GM19455 (cell line): ENCODE results near the gene CBR4.
"Not testable (repeated sequence)": the region's sequence is repeated elsewhere in the genome, so short reads cannot be mapped to it uniquely, and the experiment has no call there.

ENCODE experiments used
- ATAC-seq: cut with Tn5 transposase; IDR thresholded peaks from one replicate; pipeline ENCODE4 v1.9.1; 2021; ENCODE audit not compliant: unreplicated experiment

CBR4 gene

DNA sequence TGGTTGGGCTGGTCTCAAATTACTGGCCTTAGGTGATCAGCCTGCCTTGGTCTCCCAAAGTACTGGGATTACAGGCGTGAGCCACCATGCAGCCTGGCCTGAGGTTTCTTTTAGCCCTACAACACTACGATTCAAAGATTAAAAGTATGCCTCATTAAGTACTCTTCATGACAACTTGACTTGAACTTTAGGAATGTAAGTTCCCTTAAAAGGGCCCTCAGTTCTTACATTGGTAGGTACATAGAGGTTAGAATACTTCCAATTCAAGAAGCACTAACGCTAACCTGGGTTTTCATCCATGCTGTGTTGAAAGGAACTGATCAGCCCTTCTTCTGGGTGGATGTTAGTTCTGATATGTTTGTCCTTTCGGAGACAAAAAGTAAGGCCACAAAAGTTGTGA is 15.1 kb downstream of the CBR4 start:
- ATAC-seq: no peak

- no peak for ATAC-seq
Observed at GRCh38 chr4:168993714-168994510, 16.1 kb downstream of the CBR4 start.

DNA sequence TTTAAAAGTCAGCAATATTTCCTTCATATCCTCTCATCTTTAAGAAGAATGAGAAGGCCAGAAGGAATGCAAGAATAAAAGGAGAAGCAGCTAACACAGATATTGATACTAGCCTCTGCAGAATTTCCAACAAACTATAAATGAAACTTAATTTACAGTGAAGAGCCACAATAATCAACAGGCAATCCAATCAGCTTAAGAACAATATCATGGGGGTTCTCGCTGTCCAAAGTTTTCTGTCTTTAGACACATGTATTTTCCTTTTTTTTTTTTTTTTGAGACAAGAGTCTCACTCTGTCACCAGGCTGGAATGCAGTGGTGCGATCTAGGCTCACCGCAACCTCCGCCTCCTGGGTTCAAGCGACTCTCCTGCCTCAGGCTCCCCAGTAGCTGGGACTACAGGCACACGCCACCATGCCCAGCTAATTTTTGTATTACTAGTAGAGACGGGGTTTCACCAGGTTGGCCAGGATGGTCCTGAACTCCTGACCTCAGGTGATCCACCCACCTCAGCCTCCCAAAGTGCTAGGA is 17.0 kb downstream of the CBR4 start:
- ATAC-seq: not testable (repeated sequence)

GRCh38 chr4:168981942-168982341 is 28.1 kb downstream of the CBR4 start:
- ATAC-seq: no peak

DNA sequence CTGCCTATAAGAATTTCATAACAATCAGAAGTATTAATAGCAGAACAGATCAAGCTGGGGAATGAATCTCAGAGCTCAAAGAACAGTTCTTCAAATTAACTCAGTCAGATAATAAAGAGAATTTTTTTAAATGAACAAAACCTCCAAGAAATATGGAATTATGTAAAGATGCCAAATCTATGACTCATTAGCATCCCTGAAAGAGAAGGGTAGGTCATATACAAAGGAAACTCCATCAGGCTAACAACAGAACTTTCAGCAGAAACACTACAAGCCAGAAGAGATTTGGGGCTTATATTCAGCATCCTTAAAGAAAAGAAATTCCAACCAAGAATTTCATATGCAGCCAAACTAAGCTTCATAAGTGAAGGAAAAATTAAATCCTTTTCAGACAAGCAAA is 28.6 kb downstream of the CBR4 start:
- ATAC-seq: no peak

- ATAC-seq: no peak
Observed at GRCh38 chr4:168979338-168979737, 30.7 kb downstream of the CBR4 start.

DNA sequence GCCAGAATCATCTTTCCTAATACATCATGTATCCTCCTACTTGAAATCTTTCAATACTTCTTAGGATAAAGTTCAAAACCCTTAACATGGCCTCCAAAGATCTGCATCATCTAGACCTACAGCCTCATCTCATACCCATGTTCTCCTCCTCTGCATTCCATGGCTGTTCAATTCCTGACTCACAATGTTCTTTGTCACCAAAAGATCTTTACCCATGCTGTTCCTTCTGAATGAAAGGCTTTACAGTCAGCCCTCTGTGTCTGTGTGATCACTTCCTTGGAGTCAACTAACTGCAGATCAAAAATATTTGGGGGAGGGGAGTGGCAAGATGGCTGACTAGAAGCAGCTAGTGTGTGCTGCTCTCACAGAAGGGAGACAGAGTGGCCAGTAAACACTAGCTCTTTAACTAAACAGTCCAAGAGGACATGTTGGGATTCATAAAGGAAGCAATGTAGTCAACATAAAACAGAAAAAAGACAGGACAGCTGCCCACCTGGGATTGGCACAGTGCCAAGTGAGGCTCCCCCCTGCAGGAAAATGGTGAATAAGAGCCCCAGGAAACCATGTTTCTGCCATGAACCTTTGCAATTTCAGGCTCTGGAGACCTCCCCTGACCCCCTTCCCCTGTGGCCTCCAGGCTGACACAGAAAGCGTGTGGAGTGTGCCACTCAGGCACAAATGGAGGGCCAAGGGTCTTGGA is 31.9 kb downstream of the CBR4 start:
- ATAC-seq: no peak

DNA sequence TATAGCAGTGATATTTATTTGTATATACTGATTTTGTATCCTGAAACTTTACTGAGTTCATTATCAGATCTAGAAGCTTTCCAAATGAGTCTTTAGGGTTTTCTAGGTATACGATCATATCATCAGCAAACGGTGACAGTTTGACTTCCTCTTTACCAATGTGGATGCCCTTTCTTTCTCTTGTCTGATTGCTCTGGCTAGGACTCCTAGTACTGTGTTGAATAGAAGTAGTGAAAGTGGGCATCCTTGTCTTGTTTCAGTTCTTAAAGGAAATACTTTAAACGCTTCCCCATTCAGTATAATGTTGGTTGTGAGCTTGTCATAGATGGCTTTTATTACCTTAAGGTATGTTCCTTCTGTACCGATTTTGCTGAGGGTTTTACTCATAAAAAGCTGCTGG is 37.5 kb downstream of the CBR4 start:
- no peak for ATAC-seq

GRCh38 chr4:168960716-168961115 is 49.3 kb downstream of the CBR4 start:
- no peak for ATAC-seq

DNA sequence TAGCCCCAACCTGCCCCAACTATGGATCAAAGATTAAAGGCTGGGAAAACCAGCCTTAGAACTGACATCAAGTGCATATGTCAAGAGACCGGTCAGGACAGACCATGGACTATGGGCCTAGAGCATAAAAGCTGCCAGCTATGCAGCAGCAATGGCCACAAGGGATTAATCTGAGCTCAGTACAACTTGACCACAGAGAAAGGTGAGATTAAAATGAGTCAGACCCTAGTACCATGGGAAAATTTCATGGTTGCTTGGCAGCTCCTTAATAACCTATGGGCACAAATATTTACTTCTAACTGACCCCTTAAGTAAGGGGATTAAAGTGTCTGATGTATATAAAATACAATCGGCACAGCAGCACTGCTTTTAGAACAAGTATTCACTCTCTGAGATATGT is 54.4 kb downstream of the CBR4 start:
- no peak for ATAC-seq

DNA sequence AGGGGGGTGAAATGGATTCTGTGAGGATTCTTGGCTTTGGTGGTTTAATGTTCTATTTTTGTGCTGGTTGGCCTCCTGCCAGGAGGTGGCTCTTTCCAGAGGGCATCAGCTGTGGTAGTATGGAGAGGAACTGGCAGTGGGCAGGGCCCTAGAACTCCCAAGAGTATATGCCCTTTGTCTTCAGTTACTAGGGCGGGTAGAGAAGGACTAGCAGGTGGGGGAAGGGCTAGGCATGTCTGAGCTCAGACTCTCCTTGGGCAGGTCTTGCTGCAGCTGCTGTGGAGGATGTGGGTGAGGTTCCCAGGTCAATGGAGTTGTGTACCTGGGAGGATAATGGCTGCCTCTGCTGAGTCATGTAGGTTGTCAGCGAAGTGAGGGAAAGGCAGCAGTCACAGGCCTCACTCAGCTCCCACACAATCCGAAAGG is 57.2 kb downstream of the CBR4 start:
- ATAC-seq: not testable (repeated sequence)

- ATAC-seq: no peak
Observed at GRCh38 chr4:168945291-168945690, 64.8 kb downstream of the CBR4 start.

- no peak for ATAC-seq
Observed at GRCh38 chr4:168942985-168943384, 67.1 kb downstream of the CBR4 start.
